HCT116 (cell line): ENCODE data around the gene OR4D1. TPM values are rescaled to one million over a fixed set of nuclear protein-coding genes. Genes with fewer than 3 reads are reported as not detected.

Experiments
- ATAC-seq: fragments of 200-7000 bp; cut with Tn5 transposase; 2 replicates; pipeline ENCODE4 v1.9.1; 2020; ENCODE audit warnings: mild to moderate bottlenecking, moderate library complexity
- BruUV-seq: library from RNA; stranded (reverse); fragments of 400-500 nt; replicated peaks from 2 replicates; lab custom pipeline; 2021; lab: Mats Ljungman, UMichigan
- CTCF ChIA-PET: fragments of 300-600 bp; sonication (Branson Sonifier 250); formaldehyde crosslinking; loops from one replicate; lab custom pipeline; 2021; ENCODE audit warnings: antibody characterized with exemption; lab: Charles Lee
- POLR2A ChIA-PET: fragments of 300-600, 350-600 bp; sonication (Branson Sonifier 250); formaldehyde crosslinking; loops from one replicate; lab custom pipeline; 2021; ENCODE audit warnings: antibody characterized with exemption; lab: Charles Lee
- RAD21 ChIA-PET, 2 experiments: fragments of 300-600 bp; sonication (Branson Sonifier 250); formaldehyde crosslinking; loops; one replicate each; lab custom pipeline; 2023; ENCODE audit warnings: low total read pairs in 2 of 2; ENCODE audit not compliant: uncharacterized antibody in 2 of 2, unreplicated experiment in 2 of 2, low non-redundant PET in 1 of 2; lab: Charles Lee
- DNase-seq: peaks from one replicate; pipeline ENCODE4 v3.0.0-alpha.2; 2010; ENCODE audit warnings: low read depth, low spot score
- H2AFZ ChIP-seq: fragments of 200-600 bp; shearing (Covaris generic), sonication (generic); 2 replicates; pipeline ENCODE4 v1.6.1; 2017; ENCODE audit warnings: low read depth, mixed run types, mixed read lengths, antibody characterized with exemption, low read length; ENCODE audit not compliant: poor library complexity, severe bottlenecking
- H3K27ac ChIP-seq: 2 replicates; pipeline ENCODE4 v1.5.1; 2012; ENCODE audit warnings: low read depth, low read length
- H3K27me3 ChIP-seq: fragments of 200-600 bp; sonication (generic); 2 replicates; pipeline ENCODE4 v1.6.1; 2016; ENCODE audit warnings: mixed run types, low read length, mixed read lengths; ENCODE audit not compliant: insufficient read depth
- H3K36me3 ChIP-seq, 2 experiments: fragments of 200-500 bp in 1 of 2; fragments of 200-600 bp in 1 of 2; sonication (Bioruptor generic) in 1 of 2; sonication (generic) in 1 of 2; 2 replicates each; pipeline versions ENCODE4 v1.5.1 to v1.6.1; 2014 to 2016; ENCODE audit warnings: low read length in 2 of 2, inconsistent platforms in 1 of 2, mixed read lengths in 1 of 2, mixed run types in 1 of 2; ENCODE audit not compliant: insufficient read depth in 2 of 2, control insufficient read depth in 1 of 2
- H3K4me1 ChIP-seq, 2 experiments: fragments of 200-600 bp in 1 of 2; sonication (generic) in 1 of 2; 2 replicates each; pipeline versions ENCODE4 v1.5.1 to v1.6.1; 2012 to 2017; ENCODE audit warnings: low read length in 2 of 2, inconsistent platforms in 1 of 2, mild to moderate bottlenecking in 1 of 2, mixed read lengths in 1 of 2, mixed run types in 1 of 2, moderate library complexity in 1 of 2; ENCODE audit not compliant: insufficient read depth in 2 of 2, control insufficient read depth in 1 of 2
- H3K4me2 ChIP-seq: fragments of 200-600 bp; sonication (generic); 2 replicates; pipeline ENCODE4 v1.6.1; 2017; ENCODE audit warnings: mixed run types, low read length, mixed read lengths
- H3K4me3 ChIP-seq, 2 experiments: fragments of 200-600 bp in 1 of 2; sonication (generic) in 1 of 2; replicated peaks in 1 of 2; 2 replicates each; pipeline ENCODE4 v1.5.1; 2011 to 2016; ENCODE audit warnings: low read length in 2 of 2, control low read depth in 1 of 2, low read depth in 1 of 2, mild to moderate bottlenecking in 1 of 2, mixed read lengths in 1 of 2, mixed run types in 1 of 2
- H3K79me2 ChIP-seq: fragments of 200-600 bp; sonication (generic); 2 replicates; pipeline ENCODE4 v1.6.1; 2017; ENCODE audit warnings: mild to moderate bottlenecking, mixed run types, low read length, moderate library complexity, mixed read lengths; ENCODE audit not compliant: insufficient read depth
- H3K9ac ChIP-seq: fragments of 200-600 bp; sonication (generic); 2 replicates; pipeline ENCODE4 v1.6.1; 2016; ENCODE audit warnings: low read length, mixed read lengths
- H3K9me2 ChIP-seq: fragments of 200-600 bp; sonication (generic), shearing (Covaris generic); 2 replicates; pipeline ENCODE4 v1.6.1; 2017; ENCODE audit warnings: mixed run types, mild to moderate bottlenecking, moderate library complexity; ENCODE audit not compliant: insufficient read depth
- H3K9me3 ChIP-seq, 2 experiments: fragments of 200-500 bp in 1 of 2; fragments of 200-600 bp in 1 of 2; sonication (Bioruptor generic) in 1 of 2; sonication (generic) in 1 of 2; 2 replicates each; pipeline ENCODE4 v1.6.1; 2014 to 2017; ENCODE audit warnings: low read length in 2 of 2, mixed read lengths in 2 of 2, inconsistent platforms in 1 of 2, low read depth in 1 of 2, mild to moderate bottlenecking in 1 of 2, mixed run types in 1 of 2, moderate library complexity in 1 of 2; ENCODE audit not compliant: control insufficient read depth in 1 of 2, insufficient read depth in 1 of 2
- H4K20me1 ChIP-seq: fragments of 200-600 bp; sonication (generic), shearing (Covaris generic); 2 replicates; pipeline ENCODE4 v1.6.1; 2017; ENCODE audit warnings: mixed run types, mild to moderate bottlenecking, moderate library complexity; ENCODE audit not compliant: insufficient read depth
- CBX3 ChIP-seq: IDR thresholded peaks from 2 replicates; pipeline ENCODE4 v1.6.1; 2012; ENCODE audit warnings: low read depth
- CEBPB ChIP-seq: IDR thresholded peaks from 2 replicates; pipeline ENCODE4 v1.6.1; 2012; ENCODE audit warnings: low read depth
- EGR1 ChIP-seq: IDR thresholded peaks from 2 replicates; pipeline ENCODE4 v1.6.1; 2012; ENCODE audit warnings: low read depth
- EZH2 ChIP-seq: fragments of 200-600 bp; sonication (generic); IDR thresholded peaks from 2 replicates; pipeline ENCODE4 v1.6.1; 2017; ENCODE audit warnings: antibody characterized with exemption, mixed run types
- FOSL1 ChIP-seq: IDR thresholded peaks from 2 replicates; pipeline ENCODE4 v1.6.1; 2012; ENCODE audit warnings: low read depth
- JUND ChIP-seq: IDR thresholded peaks from 2 replicates; pipeline ENCODE4 v1.6.1; 2012
- POLR2A ChIP-seq: IDR thresholded peaks from 2 replicates; pipeline ENCODE4 v1.7.0; 2011; ENCODE audit warnings: borderline replicate concordance; ENCODE audit not compliant: insufficient read depth, insufficient read length; ENCODE audit errors: extremely low read depth
- POLR2AphosphoS5 ChIP-seq: IDR thresholded peaks from 2 replicates; pipeline ENCODE4 v1.6.1; 2011; ENCODE audit warnings: mild to moderate bottlenecking, low read depth, low read length, moderate library complexity
- REST ChIP-seq: IDR thresholded peaks from 2 replicates; pipeline ENCODE4 v1.6.1; 2012; ENCODE audit warnings: low read depth
- SP1 ChIP-seq: IDR thresholded peaks from 2 replicates; pipeline ENCODE4 v1.6.1; 2012; ENCODE audit warnings: low read depth
- TCF7L2 ChIP-seq: IDR thresholded peaks from 2 replicates; pipeline ENCODE4 v1.7.0; 2011; ENCODE audit warnings: borderline replicate concordance, inconsistent platforms; ENCODE audit not compliant: insufficient read depth, insufficient read length; ENCODE audit errors: extremely low read depth
- YY1 ChIP-seq: IDR thresholded peaks from 2 replicates; pipeline ENCODE4 v1.6.1; 2011; ENCODE audit warnings: low read length, low read depth, moderate library complexity, mild to moderate bottlenecking; ENCODE audit not compliant: insufficient replicate concordance; ENCODE audit errors: extremely low read depth
- ZBTB33 ChIP-seq: IDR thresholded peaks from 2 replicates; pipeline ENCODE4 v1.6.1; 2011; ENCODE audit warnings: mild to moderate bottlenecking, low read length, moderate library complexity; ENCODE audit not compliant: insufficient replicate concordance; ENCODE audit errors: extremely low read depth
- ZFX ChIP-seq: fragments of 450-650 bp; IDR thresholded peaks from 2 replicates; pipeline ENCODE4 v1.6.1; 2017
- ZNF274 ChIP-seq: fragments of 200-500 bp; sonication (Bioruptor generic); IDR thresholded peaks from 2 replicates; pipeline ENCODE4 v1.6.1; 2014; ENCODE audit warnings: mild to moderate bottlenecking, low read depth, low read length, inconsistent platforms
- intact Hi-C: fragments of 100-400 bp; cut with micrococcal nuclease; formaldehyde crosslinking; loops from 2 replicates; pipeline ENCODE4 v1.10.0; 2022
- total RNA-seq: library from RNA; stranded (reverse); gene quantifications from one replicate; pipeline ENCODE4 v1.2.1, GENCODE V29; 2021; ENCODE audit not compliant: unreplicated experiment

OR4D1 gene
- total RNA-seq, 1 experiment from 2014 or later: not detected

- TF ChIP-seq CEBPB (no peak), YY1 (no peak), JUND (no peak), FOSL1 (no peak), POLR2AphosphoS5 (no peak)
Observed at GRCh38 chr17:58158181-58158580, 10.0 kb downstream of the OR4D1 start (continued).

- H3K36me3 ChIP-seq: no peaks in the 10 kb centered on the region
- no peaks in the 10 kb centered on the region for H3K4me1 ChIP-seq
- TF ChIP-seq TCF7L2 (no peak), SP1 (no peak), CBX3 (no peak), YY1 (no peak), EGR1 (no peak), ZBTB33 (no peak), POLR2AphosphoS5 (no peak), ZFX (no peak), ZNF274 (no peak), EZH2 (no peak), REST (no peak), POLR2A (no peak), JUND (no peak)
- no peak overlapping the region for H3K4me3 ChIP-seq
- ChIA-PET RAD21 (no interaction called here), CTCF (no interaction called here), POLR2A (no interaction called here)
- no TSS peak for BruUV-seq
- H3K27ac ChIP-seq: no peak overlapping the region
- no peak overlapping the region for H2AFZ ChIP-seq
- no peaks in the 10 kb centered on the region for H4K20me1 ChIP-seq
- no peak for ATAC-seq
- H3K4me2 ChIP-seq: no peak overlapping the region
- no peaks in the 10 kb centered on the region for H3K79me2 ChIP-seq
- H3K9me3 ChIP-seq: no peaks in the 10 kb centered on the region
- intact Hi-C loops: no loop called here
- DNase-seq: no peak
- H3K27me3 ChIP-seq: peaks cover 67% of the 10 kb centered on the region
- no peaks in the 10 kb centered on the region for H3K9me2 ChIP-seq
- no peak overlapping the region for H3K9ac ChIP-seq
Observed at GRCh38 chr17:58161566-58161965, 13.4 kb downstream of the OR4D1 start.
